ENCODE data around the gene TUG1.

TUG1 gene

GRCh38 chr22:31019191-31019930 lies 50.3 kb downstream of the TUG1 start:
- DNase-seq, result no peak

- no peak for DNase-seq
Observed at GRCh38 chr22:31020334-31020733, 51.3 kb downstream of the TUG1 start.

GRCh38 chr22:31022516-31022915 lies 53.5 kb downstream of the TUG1 start:
- DNase-seq, result no peak
